ENCODE measurements around the gene NEK4. TPM values are rescaled to one million over a fixed set of nuclear protein-coding genes. Genes with fewer than 3 reads are reported as not detected.
A peak's percentile ranks its signal among the peaks of the same experiment; 100 is the strongest.

The NEK4 gene
- total RNA-seq, 4 donors from 2014 or later: 16.4 to 25.6 (median 22.4) TPM

DNA sequence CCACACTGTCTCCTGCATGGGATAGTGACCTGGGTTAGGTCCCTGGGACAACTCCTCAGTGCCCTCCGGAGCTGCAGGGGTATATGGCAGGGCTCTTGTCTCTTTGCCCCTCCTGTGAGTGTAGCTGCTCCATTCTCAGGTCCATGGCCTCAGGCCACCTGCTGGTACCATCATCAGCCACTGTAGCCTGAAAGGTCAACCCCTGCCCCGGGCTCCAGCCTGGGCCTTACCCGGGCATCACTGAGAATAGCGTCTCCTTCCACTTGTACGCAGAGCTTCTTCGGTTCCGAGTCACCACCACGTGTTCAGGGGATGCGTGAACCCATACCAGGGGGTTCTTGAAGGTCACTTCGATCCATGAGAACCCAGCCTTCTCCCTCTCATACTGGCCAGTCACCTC lies 45.9 kb upstream of the NEK4 start:
- H3K27ac ChIP-seq: peak overlapping the region in 1 of 4 donors; percentile 27
- peaks cover 7 to 8% of the 10 kb centered on the region in 2 donors for H3K4me1 ChIP-seq
- DNase-seq (no peak), ATAC-seq (no peak)
- H3K27me3 ChIP-seq: no peaks in the 10 kb centered on the region
- no peak overlapping the region for H3K4me3 ChIP-seq
- in situ Hi-C loops (cut with MboI; ENCODE audit: low sequenced_read_pairs in 4 of 4) (no loop called here), intact Hi-C loops (cut with DNase I; ENCODE audit: low total_unique reads) (no loop called here)
- TF ChIP-seq, protein P1, sequence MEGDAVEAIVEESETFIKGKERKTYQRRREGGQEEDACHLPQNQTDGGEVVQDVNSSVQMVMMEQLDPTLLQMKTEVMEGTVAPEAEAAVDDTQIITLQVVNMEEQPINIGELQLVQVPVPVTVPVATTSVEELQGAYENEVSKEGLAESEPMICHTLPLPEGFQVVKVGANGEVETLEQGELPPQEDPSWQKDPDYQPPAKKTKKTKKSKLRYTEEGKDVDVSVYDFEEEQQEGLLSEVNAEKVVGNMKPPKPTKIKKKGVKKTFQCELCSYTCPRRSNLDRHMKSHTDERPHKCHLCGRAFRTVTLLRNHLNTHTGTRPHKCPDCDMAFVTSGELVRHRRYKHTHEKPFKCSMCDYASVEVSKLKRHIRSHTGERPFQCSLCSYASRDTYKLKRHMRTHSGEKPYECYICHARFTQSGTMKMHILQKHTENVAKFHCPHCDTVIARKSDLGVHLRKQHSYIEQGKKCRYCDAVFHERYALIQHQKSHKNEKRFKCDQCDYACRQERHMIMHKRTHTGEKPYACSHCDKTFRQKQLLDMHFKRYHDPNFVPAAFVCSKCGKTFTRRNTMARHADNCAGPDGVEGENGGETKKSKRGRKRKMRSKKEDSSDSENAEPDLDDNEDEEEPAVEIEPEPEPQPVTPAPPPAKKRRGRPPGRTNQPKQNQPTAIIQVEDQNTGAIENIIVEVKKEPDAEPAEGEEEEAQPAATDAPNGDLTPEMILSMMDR (IDR thresholded peaks at IDR 0.05 in 4 of 5, conservative IDR thresholded peaks at IDR 0.05 in 1 of 5): no peak
- no peak for TF ChIP-seq POLR2A (IDR thresholded peaks at IDR 0.05)
- peaks cover 0 to 77% of the 10 kb centered on the region in 2 donors for H3K36me3 ChIP-seq
- no peaks in the 10 kb centered on the region for H3K9me3 ChIP-seq

DNA sequence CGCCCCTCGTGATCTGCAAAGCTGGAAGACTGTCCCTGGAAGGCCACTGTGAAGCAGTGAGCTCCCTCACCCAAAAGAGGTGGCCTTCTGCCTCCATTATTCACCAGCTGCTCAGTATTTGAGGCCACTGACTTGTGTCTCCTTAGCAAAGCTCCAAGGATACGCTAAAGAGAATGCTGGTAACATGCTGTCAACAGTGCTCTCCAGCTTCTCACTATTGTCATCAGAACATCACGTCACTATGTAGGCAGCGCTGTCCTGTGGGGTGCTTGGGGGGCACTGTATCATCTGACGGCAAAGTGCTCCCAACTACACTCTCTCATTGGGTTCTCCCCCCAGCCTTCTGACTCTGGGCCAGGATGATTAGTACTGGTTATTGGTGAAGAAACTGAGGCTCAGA lies 45.5 kb upstream of the NEK4 start:
- Histone ChIP-seq H3K27me3 (no peaks in the 10 kb centered on the region), H3K36me3 (peaks cover 0 to 73% of the 10 kb centered on the region in 2 donors), H3K27ac (no peak overlapping the region), H3K4me3 (no peak overlapping the region), H3K9me3 (no peaks in the 10 kb centered on the region), H3K4me1 (peaks cover 7 to 11% of the 10 kb centered on the region in 2 donors)
- ATAC-seq (no peak), DNase-seq (no peak)
- TF ChIP-seq POLR2A (IDR thresholded peaks at IDR 0.05): no peak
- TF ChIP-seq, protein P1 (IDR thresholded peaks at IDR 0.05 in 4 of 5, conservative IDR thresholded peaks at IDR 0.05 in 1 of 5): no peak
- intact Hi-C loops (cut with DNase I; ENCODE audit: low total_unique reads): no loop called here
- in situ Hi-C loops (cut with MboI; ENCODE audit: low sequenced_read_pairs in 4 of 4): no loop called here

DNA sequence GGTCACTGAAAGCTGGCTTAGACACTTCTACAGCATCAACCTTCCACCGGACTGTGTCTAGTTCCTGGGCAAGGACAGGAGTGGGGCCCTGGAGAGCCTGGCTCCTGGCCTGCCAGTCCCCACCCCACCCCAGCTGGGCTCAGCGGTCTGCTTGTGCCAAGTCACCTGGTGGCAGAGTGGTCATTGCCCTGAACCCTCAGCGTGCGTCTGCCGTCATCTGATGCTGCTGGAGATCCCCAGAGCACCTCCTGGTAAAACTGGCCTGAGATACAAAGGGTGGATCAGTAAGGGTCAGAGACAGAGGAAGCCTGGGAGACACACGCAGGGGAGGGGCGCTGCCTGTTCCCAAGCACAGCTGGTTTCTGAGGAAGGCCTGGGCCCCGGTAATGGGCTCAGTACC lies 43.1 kb upstream of the NEK4 start:
- no peaks in the 10 kb centered on the region for H3K9me3 ChIP-seq
- peaks cover 0 to 51% of the 10 kb centered on the region in 2 donors for H3K36me3 ChIP-seq
- no peak for DNase-seq
- peak overlapping the region in 1 of 4 donors; percentile 43 for H3K27ac ChIP-seq
- no peak for ATAC-seq
- no peaks in the 10 kb centered on the region for H3K27me3 ChIP-seq
- TF ChIP-seq, protein P1 (IDR thresholded peaks at IDR 0.05 in 4 of 5, conservative IDR thresholded peaks at IDR 0.05 in 1 of 5): no peak
- no peak for TF ChIP-seq POLR2A (IDR thresholded peaks at IDR 0.05)
- intact Hi-C loops (cut with DNase I; ENCODE audit: low total_unique reads): no loop called here
- H3K4me3 ChIP-seq: no peak overlapping the region
- in situ Hi-C loops (cut with MboI; ENCODE audit: low sequenced_read_pairs in 4 of 4): no loop called here
- peaks cover 0 to 3% of the 10 kb centered on the region in 2 donors for H3K4me1 ChIP-seq

DNA sequence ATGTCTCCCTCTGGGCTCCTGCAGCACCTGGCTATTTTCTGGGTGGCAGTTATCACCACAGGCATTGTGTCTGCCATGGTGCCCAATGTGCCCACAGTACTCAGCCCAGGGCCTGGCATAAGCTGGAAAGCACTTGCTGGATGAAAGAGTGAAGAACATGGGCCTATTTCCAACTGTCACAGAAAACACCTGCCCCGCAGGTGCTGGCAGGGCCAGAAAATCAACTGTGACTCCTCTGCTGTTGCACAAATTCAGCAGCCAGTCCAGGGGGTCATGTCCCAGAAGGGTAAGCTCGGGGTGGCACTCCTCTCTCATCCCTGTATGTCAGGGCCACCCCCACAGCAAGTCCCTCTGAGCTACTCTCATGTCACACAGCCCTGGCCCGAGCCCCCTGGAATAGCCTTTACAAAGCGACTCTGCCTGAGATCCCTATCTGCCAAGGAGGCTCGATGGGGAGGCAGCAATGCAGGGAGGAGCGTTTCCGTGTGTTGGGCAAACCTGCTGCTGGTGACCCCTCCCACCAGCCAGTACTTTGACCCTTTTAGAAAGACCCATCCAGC lies 40.8 kb upstream of the NEK4 start:
- in situ Hi-C loops (cut with MboI; ENCODE audit: low sequenced_read_pairs in 4 of 4): no loop called here
- intact Hi-C loops (cut with DNase I; ENCODE audit: low total_unique reads): no loop called here
- Histone ChIP-seq H3K4me1 (peaks cover 0 to 3% of the 10 kb centered on the region in 2 donors), H3K27me3 (no peaks in the 10 kb centered on the region), H3K27ac (peak overlapping the region; percentile 7 to 20 (median 12)), H3K9me3 (no peaks in the 10 kb centered on the region), H3K36me3 (peaks cover 0 to 28% of the 10 kb centered on the region in 2 donors), H3K4me3 (no peak overlapping the region)
- no peak for TF ChIP-seq POLR2A (IDR thresholded peaks at IDR 0.05)
- TF ChIP-seq, protein P1 (IDR thresholded peaks at IDR 0.05 in 4 of 5, conservative IDR thresholded peaks at IDR 0.05 in 1 of 5): no peak
- DNase-seq (no peak), ATAC-seq (peak; percentile 32 to 34)

DNA sequence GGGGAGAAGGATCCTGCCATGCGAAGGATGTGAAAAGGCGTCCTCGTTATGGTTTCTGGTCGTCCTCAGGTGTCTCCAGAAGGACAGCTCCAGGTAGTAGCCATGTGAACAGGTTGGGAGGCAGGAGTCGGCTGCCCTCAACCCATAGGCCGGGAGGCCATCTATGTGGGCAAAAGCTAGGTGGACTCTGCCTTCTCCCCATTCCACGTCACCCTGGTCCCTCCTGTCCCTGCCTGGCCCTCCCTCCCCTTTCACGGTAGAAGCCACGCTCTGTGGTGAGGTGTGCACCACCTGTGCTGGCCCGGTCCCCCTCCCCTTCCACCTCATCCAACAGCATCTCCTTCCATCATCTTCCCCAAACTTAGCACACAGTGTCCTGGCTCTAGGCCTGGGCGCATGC lies 40.2 kb upstream of the NEK4 start:
- peaks cover 0 to 22% of the 10 kb centered on the region in 2 donors for H3K36me3 ChIP-seq
- in situ Hi-C loops (cut with MboI; ENCODE audit: low sequenced_read_pairs in 4 of 4) (no loop called here), intact Hi-C loops (cut with DNase I; ENCODE audit: low total_unique reads) (no loop called here)
- no peaks in the 10 kb centered on the region for H3K9me3 ChIP-seq
- no peak for TF ChIP-seq POLR2A (IDR thresholded peaks at IDR 0.05)
- TF ChIP-seq, protein P1 (IDR thresholded peaks at IDR 0.05 in 4 of 5, conservative IDR thresholded peaks at IDR 0.05 in 1 of 5): no peak
- ATAC-seq: peak; percentile 14 to 41
- H3K27me3 ChIP-seq: no peaks in the 10 kb centered on the region
- peak overlapping the region in 2 of 4 donors; percentile 9 to 16 for H3K27ac ChIP-seq
- H3K4me1 ChIP-seq: peaks cover 0 to 3% of the 10 kb centered on the region in 2 donors
- H3K4me3 ChIP-seq: no peak overlapping the region
- DNase-seq: no peak
